ENCODE measurements around the gene USP20.
"Not testable (repeated sequence)": the region's sequence is repeated elsewhere in the genome, so short reads cannot be mapped to it uniquely, and the experiment has no call there.

The USP20 gene

DNA sequence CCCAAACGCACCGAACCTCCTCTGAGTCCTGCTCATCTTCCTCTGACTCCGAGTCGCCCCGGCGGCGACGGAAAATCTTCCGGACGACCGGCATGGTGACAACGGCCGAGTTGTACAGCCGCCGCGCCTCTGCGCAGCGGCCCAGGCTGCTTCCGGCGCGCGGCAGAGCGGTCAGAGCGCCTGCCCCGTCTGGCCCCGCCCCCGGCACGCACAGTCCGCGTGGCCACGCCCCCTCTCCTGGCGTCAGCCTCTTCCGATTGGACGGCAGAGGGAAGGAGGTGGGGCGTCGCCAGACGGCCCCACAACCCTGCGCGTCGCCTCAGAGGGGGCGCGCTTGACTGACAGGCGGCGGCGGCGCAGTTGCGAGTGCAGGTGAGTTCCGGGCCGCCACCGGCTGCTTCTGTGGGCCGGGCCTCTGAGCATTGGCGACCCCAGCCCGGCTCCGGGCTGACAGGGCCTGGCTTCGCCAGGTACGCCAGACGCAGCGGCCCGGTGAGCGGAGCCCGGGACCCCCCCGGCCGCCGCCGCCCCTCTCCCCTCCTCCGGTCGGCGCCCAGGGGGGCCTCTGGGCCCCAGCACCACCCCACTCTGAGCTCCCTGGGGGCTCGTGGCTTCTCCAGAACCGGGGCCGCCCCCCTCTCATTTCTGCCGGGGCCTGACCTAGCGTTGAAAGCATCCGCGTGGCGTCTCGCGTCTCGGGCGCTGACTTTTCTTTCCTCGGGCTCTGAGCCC, at the start of gene USP20, which contains the start of gene C9orf78:
Gene USP20, plus strand, starts transcription at position 331 of the 732 bp plus-strand sequence. CDS start 17,098 bp downstream, outside the sequence.
Gene C9orf78, minus strand, starts transcription at position 148 of the 732 bp plus-strand sequence. Its CDS starts 54 bp downstream, at position 94.
- peak; percentile 91 for DNase-seq (ENCODE audit: low read depth)

DNA sequence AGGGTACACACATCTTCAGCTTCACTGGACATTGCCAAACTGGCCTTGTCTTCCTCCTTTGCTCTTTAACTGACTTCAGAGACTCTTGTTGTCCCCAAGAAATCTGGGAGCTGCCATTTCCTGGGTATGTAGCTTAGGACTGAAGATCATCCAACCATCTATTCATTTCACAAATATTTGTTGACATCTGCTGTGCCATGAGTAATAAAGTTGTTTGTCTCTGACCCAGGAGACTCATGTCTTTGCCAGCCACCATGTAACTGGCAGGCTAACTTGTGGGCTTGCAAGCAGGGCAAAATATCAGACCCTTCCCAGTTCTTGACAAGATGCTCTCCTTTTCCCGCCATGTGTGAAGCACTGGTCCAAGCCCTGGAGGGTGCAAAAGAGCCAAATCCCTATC, 49.4 kb upstream of the USP20 start:
- DNase-seq (ENCODE audit: low read depth), result no peak

DNA sequence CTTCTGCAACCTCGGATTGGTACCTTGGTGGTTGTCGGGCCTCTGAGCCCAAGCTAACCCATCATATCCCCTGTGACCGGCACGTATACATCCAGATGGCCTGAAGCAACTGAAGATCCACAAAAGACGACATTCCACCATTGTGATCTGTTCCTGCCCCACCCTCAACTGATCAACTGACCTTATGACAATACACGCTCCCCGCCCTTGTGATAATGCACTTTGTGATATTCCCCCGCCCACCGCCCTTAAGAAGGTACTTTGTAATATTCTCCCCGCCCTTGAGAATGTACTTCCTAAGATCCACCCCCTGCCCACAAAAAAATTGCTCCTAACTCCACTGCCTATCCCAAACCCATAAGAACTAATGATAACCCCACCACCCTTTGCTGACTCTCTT, 48.8 kb upstream of the USP20 start:
- DNase-seq (ENCODE audit: low read depth), result no peak

DNA sequence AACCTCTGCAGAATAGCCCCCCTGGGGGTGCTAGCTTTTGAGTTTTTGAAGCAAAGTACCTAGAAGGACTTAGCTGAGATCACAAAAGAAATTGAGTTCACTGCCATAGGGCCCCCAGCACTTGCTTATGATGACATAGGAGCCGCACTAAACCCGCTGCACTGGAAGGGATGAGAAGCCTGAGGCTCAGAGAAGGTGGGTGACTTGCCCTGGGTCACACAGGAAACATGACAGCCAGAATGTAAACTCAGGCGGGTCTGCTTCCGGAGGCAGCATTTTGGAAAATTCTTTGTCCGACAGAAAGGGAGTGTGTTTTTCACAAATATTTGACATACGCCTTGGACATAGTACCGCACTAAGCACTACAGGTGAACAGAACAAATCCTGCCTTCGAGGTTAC, 40.7 kb upstream of the USP20 start:
- DNase-seq (ENCODE audit: low read depth), result no peak

DNA sequence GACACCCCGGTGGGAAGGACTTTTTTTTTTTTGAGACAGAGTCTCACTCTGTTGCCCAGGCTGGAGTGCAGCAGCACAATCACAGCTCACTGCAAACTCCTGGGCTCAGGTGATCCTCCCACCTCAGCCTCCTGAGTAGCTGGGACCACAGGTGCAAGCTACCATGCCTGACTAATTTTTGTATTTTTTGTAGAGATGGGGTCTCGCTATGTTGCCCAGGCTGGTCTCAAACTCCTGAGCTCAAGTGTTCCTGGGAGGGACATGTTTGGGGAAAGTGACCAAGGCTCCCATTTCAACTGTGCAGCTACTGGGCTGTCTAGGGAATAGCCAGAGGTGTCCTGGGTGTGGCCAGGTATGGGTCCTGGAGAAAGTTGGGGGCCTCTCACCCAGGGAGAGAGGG, 39.2 kb upstream of the USP20 start:
- DNase-seq (ENCODE audit: low read depth), result not testable (repeated sequence)

DNA sequence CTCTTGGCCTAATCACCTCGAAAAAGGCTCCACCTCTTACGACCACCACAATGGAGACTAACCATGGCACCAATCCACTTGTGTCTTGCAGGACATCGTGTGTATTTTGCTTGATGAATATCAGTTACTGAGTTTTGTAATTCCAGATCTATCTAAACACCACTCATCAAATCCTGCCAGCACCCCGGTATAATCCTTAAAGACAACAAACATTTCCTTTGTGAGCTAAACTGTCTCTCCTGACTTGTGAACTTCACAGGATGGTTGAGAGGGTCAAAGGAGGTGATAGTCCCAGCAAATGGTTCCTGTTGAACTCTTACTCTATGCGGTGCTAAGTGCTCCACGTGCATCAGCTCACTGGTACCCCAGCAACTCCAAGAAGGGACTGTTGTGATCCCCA, 36.3 kb upstream of the USP20 start:
- DNase-seq (ENCODE audit: low read depth), result no peak

- no peak for DNase-seq (ENCODE audit: low read depth)
Observed at GRCh38 chr9:129801504-129801903, 33.8 kb upstream of the USP20 start.

DNA sequence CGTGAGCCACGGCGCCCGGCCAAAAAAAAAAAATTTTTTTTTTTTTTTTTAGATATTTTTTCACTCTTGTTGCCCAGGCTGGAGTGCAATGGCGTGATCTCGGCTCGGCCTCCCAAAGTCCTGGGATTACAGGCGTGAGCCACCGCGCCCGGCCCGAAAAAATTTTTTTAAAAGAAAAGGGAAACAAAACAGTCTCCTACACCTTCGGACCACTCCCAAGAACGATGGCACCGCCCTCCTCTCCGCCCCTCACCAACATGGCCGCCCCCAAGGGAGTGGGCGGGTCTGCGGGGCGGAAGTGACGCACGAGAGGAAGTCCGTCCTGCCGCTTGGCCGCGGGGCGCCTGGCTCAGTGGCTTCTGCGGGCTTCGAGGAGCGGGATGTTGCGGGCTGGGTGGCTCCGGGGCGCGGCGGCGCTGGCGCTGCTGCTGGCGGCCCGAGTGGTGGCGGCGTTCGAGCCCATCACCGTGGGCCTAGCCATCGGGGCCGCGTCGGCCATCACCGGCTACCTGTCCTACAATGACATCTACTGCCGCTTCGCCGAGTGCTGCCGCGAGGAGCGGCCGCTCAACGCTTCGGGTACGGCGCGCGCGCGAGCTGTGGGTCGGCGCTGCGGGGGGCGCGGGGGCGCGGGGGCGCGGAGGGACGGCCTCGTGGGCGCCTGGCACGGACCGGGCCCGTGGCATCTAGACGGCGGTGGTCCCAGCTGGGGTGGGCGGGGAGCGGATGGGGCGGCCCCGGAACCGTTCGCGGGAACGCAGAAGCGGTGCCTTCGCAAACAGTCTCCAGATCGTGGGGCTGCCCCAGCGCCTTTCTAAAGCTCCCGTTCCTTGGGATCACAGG, 32.2 kb upstream of the USP20 start, which contains the start of gene TOR1B:
Gene TOR1B, plus strand, starts transcription at position 352 of the 843 bp plus-strand sequence. Its CDS starts 29 bp downstream, at position 381.
- peak; percentile 87 for DNase-seq (ENCODE audit: low read depth)

DNA sequence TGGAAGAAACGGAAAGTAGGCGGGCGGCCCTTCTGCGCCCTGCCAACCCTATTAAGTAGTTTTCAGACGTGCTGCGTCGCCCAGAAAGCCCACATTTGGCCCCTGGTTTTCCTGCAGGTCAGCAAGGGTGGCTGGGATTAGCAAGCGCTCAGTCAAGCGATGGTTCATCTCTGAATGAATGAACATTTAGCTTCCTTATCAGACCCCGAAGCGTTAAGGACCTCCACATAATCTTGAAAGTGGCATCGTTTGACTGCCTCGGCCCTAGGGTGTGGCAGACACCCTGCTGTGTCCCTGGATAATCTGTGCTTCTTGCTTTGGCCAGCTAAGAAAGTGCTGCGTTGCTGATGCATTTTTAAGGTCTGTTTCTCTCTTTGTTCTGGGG, 31.6 kb upstream of the USP20 start:
- no peak for DNase-seq (ENCODE audit: low read depth)

- no peak for DNase-seq (ENCODE audit: low read depth)
Observed at GRCh38 chr9:129806061-129806460, 29.2 kb upstream of the USP20 start.

DNA sequence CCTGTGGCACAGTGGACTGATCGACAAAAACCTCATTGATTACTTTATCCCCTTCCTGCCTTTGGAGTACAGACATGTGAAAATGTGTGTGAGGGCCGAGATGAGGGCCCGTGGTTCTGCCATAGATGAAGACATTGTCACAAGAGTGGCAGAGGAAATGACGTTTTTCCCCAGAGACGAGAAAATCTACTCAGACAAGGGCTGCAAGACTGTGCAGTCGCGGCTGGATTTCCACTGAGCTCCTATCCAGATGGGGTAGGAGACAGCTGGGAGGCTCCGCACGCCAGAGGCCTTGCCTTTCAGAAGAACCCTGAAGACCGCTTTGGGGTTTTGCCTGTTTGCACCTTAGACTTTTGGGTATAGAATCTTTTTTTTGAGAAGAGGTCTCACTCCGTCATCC, 25.9 kb upstream of the USP20 start:
- DNase-seq (ENCODE audit: low read depth), result no peak

DNA sequence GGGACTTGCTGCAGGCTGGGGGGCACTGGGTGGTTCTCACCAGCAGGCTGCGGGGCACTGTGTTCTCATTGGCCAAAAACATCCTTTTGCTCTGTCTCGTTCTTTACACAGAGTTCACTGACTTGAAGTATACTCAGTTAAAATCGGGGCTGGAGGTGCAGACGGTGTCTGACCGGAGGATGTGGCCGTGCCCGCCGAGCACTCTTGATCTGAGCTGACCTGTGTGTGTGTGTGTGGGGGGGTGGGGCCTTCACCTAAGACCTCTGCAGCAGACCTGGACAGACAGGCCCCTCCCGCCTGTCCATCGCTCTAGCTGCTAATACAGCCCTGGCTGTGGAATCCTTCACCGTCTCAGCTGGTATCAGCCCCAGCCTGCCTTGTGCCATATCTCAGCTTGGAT, 25.1 kb upstream of the USP20 start:
- DNase-seq (ENCODE audit: low read depth), result no peak

- no peak for DNase-seq (ENCODE audit: low read depth)
Observed at GRCh38 chr9:129810788-129811187, 24.5 kb upstream of the USP20 start.

DNA sequence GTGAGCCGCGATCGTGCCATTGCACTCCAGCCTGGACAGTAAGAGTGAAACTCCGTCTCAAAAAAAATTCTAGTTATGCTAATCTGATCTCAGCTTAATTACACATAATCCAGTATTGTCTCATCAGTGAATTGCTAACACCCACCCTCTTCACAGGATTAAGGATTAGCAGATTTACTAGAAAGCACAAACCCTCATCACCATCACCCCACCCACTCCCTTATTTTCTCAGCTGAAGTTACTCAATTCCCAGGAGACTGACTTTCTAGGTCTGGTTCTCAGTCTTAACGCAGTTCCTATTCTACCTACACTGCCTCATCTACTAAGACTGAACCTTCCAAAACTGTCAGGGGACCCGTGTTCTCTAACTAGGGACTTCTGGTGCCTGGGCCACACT, 23.3 kb upstream of the USP20 start:
- DNase-seq (ENCODE audit: low read depth), result no peak

DNA sequence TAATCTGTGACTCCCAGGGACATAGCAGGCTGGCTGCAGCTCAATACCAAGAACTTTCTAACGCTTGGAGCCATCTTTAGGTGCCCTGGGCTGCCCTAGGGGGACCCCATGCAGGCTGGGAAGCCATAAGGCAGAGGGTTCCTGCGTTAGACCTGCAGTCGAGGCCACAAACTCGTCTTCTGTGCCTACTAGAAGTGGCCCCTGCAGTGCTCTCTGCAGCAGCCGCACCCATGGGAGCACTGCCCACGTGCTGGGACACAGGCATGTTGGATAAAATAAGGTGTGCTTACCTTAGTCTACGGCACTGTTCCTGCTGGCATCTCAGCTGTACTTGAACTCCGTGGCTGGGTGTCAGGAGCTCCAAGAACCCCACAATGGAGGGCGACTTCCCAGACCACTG, 22.9 kb upstream of the USP20 start:
- no peak for DNase-seq (ENCODE audit: low read depth)

DNA sequence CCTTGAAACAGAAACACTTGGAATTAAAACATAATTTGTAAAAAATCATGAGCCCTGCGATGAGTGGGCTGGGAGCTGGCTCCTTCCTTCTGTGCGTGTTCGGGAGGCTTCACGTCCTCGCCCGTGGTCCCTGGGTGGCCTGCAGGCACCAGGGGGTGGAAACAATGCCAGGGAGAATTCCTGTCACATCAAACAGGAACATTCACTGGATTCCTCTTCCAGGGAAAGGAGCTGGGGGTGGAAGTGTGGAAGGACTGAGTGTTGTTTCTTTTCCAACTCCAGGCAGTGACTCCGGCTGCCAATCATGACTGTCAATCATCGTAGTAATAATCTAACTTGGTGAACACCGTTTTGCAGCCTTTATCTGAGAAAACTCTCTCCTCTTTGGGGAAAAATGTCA, 21.6 kb upstream of the USP20 start:
- DNase-seq (ENCODE audit: low read depth), result no peak

- DNase-seq (ENCODE audit: low read depth), result no peak
Observed at GRCh38 chr9:129814432-129815223, 20.6 kb upstream of the USP20 start.

DNA sequence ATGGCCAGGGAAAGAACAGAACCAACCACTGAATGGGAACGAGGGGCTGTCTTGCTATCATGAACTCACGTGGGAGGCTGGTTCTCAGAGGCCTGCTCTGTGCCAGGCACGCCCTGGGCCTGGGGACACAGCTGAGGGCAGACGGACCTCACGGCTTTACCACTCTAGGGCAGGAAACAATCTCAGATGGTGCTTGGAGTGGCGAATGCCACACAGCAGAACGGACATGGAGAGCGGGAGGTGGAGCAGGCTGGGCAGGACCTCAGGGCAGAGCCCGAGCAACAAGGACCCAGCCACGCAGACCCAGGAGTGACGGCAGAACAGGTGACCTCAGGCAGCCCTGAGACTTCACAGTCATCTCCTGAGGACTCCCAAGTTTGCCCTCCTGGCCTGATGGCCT, 20.0 kb upstream of the USP20 start:
- DNase-seq (ENCODE audit: low read depth), result no peak

GRCh38 chr9:129816501-129817435, 18.5 kb upstream of the USP20 start:
- DNase-seq (ENCODE audit: low read depth), result no peak

DNA sequence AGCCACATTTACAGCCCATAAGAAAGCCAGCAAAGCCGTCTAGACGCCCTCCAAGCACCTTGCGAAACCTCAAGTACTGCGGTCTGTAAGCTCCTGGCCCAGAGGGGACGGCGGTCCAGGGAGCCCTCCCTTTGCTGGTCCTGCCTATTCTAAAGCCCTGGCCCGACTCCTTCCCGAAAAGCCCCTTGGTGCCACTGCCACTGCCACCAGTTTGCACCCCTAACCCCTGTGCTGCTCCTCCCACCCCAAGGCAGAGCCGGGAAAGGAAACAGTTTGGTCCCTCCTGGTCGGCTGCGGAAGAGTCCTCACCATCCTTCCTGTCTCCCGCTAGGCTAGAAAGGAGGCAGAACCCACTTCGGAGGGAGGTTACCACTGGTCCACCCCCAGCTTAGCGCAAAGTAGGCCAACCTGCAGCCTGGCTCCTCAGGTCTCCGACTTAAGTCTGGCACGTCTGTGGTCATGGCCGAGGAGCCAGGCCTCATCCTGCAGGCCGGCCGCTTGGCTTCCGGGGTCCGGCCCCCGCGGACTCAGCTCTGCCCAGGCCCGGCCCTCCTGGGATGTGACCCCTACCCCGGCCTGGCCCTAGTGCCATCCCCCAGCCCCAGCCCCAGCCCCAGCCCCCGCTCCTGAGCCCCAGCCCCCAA, 12.2 kb upstream of the USP20 start:
- no peak for DNase-seq (ENCODE audit: low read depth)

GRCh38 chr9:129823542-129823934, 11.7 kb upstream of the USP20 start:
- DNase-seq (ENCODE audit: low read depth), result no peak

All from stimulated activated CD8-positive, alpha-beta memory T cell treated with anti-CD3 and anti-CD28 coated beads, Interleukin-7, amount 100 ng/mL, for 24 hours (primary cell).